GM12878 (cell line): ENCODE data around the gene ERAS. TPM values are rescaled to one million over a fixed set of nuclear protein-coding genes. Genes with fewer than 3 reads are reported as not detected.

ENCODE experiments used
- ATAC-seq: fragments of 200-7000 bp; cut with Tn5 transposase; 3 replicates; pipeline ENCODE4 v1.9.1; 2020; ENCODE audit warnings: mild to moderate bottlenecking, moderate library complexity
- BruUV-seq: library from RNA; stranded (reverse); fragments of 400-500 nt; replicated peaks from 2 replicates; lab custom pipeline; 2021; lab: Mats Ljungman, UMichigan
- CTCF ChIA-PET: fragments of 300-600 bp; sonication (Branson Sonifier 250); formaldehyde crosslinking; extraction: SDS; loops from one replicate; lab custom pipeline; 2021; ENCODE audit warnings: inconsistent platforms; lab: Yijun Ruan, JAX
- POLR2A ChIA-PET: fragments of 350-600 bp; formaldehyde crosslinking; extraction: SDS; loops from one replicate; lab custom pipeline; 2021; ENCODE audit warnings: inconsistent platforms; lab: Charles Lee
- RAD21 ChIA-PET: fragments of 300-600 bp; sonication (Branson Sonifier 250); formaldehyde crosslinking; loops from one replicate; lab custom pipeline; 2023; ENCODE audit warnings: antibody characterized with exemption; ENCODE audit not compliant: unreplicated experiment; lab: Charles Lee
- SMC1A ChIA-PET: fragments of 300-600 bp; sonication (Branson Sonifier 250); formaldehyde crosslinking; loops from one replicate; lab custom pipeline; 2023; ENCODE audit not compliant: unreplicated experiment, uncharacterized antibody; lab: Charles Lee
- DNase-seq: peaks from one replicate; pipeline ENCODE4 v3.0.0-alpha.2; 2011; ENCODE audit warnings: low read depth, low spot score
- FAIRE-seq: peaks from 3 replicates; lab custom pipeline; 2011; peaks lifted over from hg19 to GRCh38; lab: Jason Lieb, UNC
- H2AFZ ChIP-seq: 2 replicates; pipeline ENCODE4 v1.6.0; 2011; ENCODE audit warnings: low read depth, low read length, control low read depth; ENCODE audit not compliant: control insufficient read depth
- H3K27ac ChIP-seq: 2 replicates; pipeline ENCODE4 v1.5.1; 2011; ENCODE audit warnings: control low read depth; ENCODE audit not compliant: control insufficient read depth, insufficient read depth
- H3K27me3 ChIP-seq, 2 experiments: replicated peaks in 1 of 2; 2 replicates each; pipeline versions ENCODE4 v1.6.0 to v1.6.1; 2011; ENCODE audit warnings: low read length in 1 of 2; ENCODE audit not compliant: control insufficient read depth in 2 of 2, insufficient read depth in 2 of 2
- H3K36me3 ChIP-seq, 2 experiments: 2 replicates each; pipeline ENCODE4 v1.5.1; 2011; ENCODE audit warnings: low read length in 1 of 2; ENCODE audit not compliant: control insufficient read depth in 2 of 2, insufficient read depth in 2 of 2
- H3K4me1 ChIP-seq: 2 replicates; pipeline ENCODE4 v1.6.1; 2011; ENCODE audit warnings: mild to moderate bottlenecking, low read length, moderate library complexity, mixed read lengths; ENCODE audit not compliant: control insufficient read depth, insufficient read depth
- H3K4me2 ChIP-seq: 2 replicates; pipeline ENCODE4 v1.6.0; 2011; ENCODE audit warnings: control low read depth; ENCODE audit not compliant: control insufficient read depth, insufficient read depth
- H3K4me3 ChIP-seq: fragments of 200-600 bp; sonication (generic); 2 replicates; pipeline ENCODE4 v1.5.1; 2016
- H3K79me2 ChIP-seq: 2 replicates; pipeline ENCODE4 v1.6.0; 2011; ENCODE audit warnings: low read length; ENCODE audit not compliant: control insufficient read depth, insufficient read depth
- H3K9ac ChIP-seq: 2 replicates; pipeline ENCODE4 v1.8.0; 2011; ENCODE audit warnings: low read length, control low read depth, mixed read lengths; ENCODE audit not compliant: control insufficient read depth, insufficient read depth
- H3K9me3 ChIP-seq: replicated peaks from 3 replicates; pipeline ENCODE4 v1.5.1; 2011; ENCODE audit warnings: mild to moderate bottlenecking, low read length; ENCODE audit not compliant: control insufficient read depth, insufficient read depth
- H4K20me1 ChIP-seq: 2 replicates; pipeline ENCODE4 v1.6.0; 2011; ENCODE audit not compliant: control insufficient read depth, insufficient read depth
- HDAC2 ChIP-seq: fragments of 200-600 bp; sonication (generic); IDR thresholded peaks from 2 replicates; pipeline ENCODE4 v1.6.1; 2017
- IRF4 ChIP-seq: IDR thresholded peaks from 2 replicates; pipeline ENCODE4 v1.6.1; 2011; ENCODE audit warnings: low read depth, low read length
- JUND ChIP-seq: IDR thresholded peaks from 2 replicates; pipeline ENCODE4 v1.6.1; 2012; ENCODE audit warnings: low read depth, mild to moderate bottlenecking, low read length, improper control_type of control experiment, moderate library complexity
- KDM1A ChIP-seq: fragments of 200-600 bp; sonication (generic); IDR thresholded peaks from 2 replicates; pipeline ENCODE4 v1.6.1; 2016; ENCODE audit warnings: borderline replicate concordance
- KLF5 ChIP-seq: fragments of 450-650 bp; IDR thresholded peaks from 2 replicates; pipeline ENCODE4 v1.6.1; 2014; ENCODE audit warnings: mild to moderate bottlenecking; ENCODE audit not compliant: partially characterized antibody
- MEF2B ChIP-seq: fragments of 450-650 bp; IDR thresholded peaks from 2 replicates; pipeline ENCODE4 v1.6.1; 2018; ENCODE audit warnings: mild to moderate bottlenecking, moderate library complexity; ENCODE audit not compliant: partially characterized antibody, poor library complexity, severe bottlenecking
- NFYB ChIP-seq: IDR thresholded peaks from 2 replicates; pipeline ENCODE4 v1.6.1; 2011; ENCODE audit warnings: low read depth, mild to moderate bottlenecking, low read length, improper control_type of control experiment, moderate library complexity; ENCODE audit not compliant: insufficient read depth
- NKRF ChIP-seq: fragments of 450-650 bp; conservative IDR thresholded peaks from 2 replicates; pipeline ENCODE4 v1.6.1; 2017; ENCODE audit warnings: mild to moderate bottlenecking, moderate library complexity
- PML ChIP-seq: IDR thresholded peaks from 2 replicates; pipeline ENCODE4 v1.6.1; 2012; ENCODE audit warnings: low read length, inconsistent platforms
- RB1 ChIP-seq: fragments of 450-650 bp; formaldehyde crosslinking; IDR thresholded peaks from 2 replicates; pipeline ENCODE4 v1.6.1; 2017; ENCODE audit warnings: mild to moderate bottlenecking, borderline replicate concordance
- RCOR1 ChIP-seq: conservative IDR thresholded peaks from 2 replicates; pipeline ENCODE4 v1.6.1; 2012; ENCODE audit warnings: low read depth, low read length, improper control_type of control experiment
- SKIL ChIP-seq: fragments of 450-650 bp; IDR thresholded peaks from 2 replicates; pipeline ENCODE4 v1.6.1; 2017; ENCODE audit warnings: mild to moderate bottlenecking, low read depth, inconsistent platforms; ENCODE audit not compliant: poor library complexity, severe bottlenecking
- TBL1XR1 ChIP-seq: IDR thresholded peaks from 2 replicates; pipeline ENCODE4 v1.6.1; 2012; ENCODE audit warnings: low read depth, low read length, improper control_type of control experiment
- YBX1 ChIP-seq: fragments of 450-650 bp; IDR thresholded peaks from 2 replicates; pipeline ENCODE4 v1.6.1; 2016; ENCODE audit warnings: antibody characterized with exemption
- ZNF622 ChIP-seq: fragments of 450-650 bp; IDR thresholded peaks from 2 replicates; pipeline ENCODE4 v1.6.1; 2017; ENCODE audit warnings: mild to moderate bottlenecking, inconsistent platforms
- WGBS: methylation state at CpG from one replicate; pipeline ENCODE4 v1.1.6; 2016; ENCODE audit warnings: low lambda C conversion rate; ENCODE audit not compliant: insufficient replicate concordance, insufficient coverage; ENCODE audit errors: missing lambda C conversion rate; 5-methylcytosine and 5-hydroxymethylcytosine counted together
- in situ Hi-C: fragments of 300-500 bp; cut with MboI; formaldehyde crosslinking; loops from 9 replicates; pipeline ENCODE4 v1.14.3; 2018; ENCODE audit warnings: mixed read lengths
- intact Hi-C: fragments of 100-400 bp; cut with micrococcal nuclease; formaldehyde crosslinking; loops from one replicate; pipeline ENCODE4 v1.14.2; 2022; ENCODE audit not compliant: unreplicated experiment
- polyA plus RNA-seq, 11 experiments: library from polyadenylated mRNA; depleted of rRNA in 4 of 11; unstranded in 6 of 11; stranded (reverse) in 5 of 11; fragments of >200 nt; fragmentation: Nextera tagmentation in 4 of 11; fragmentation: Illumina TruSeq in 1 of 11; extraction: Ambion mirVana in 4 of 11; extraction: Trizol in 1 of 11; gene quantifications; 1 replicate in 1 of 11; 2 replicates in 10 of 11; pipeline versions ENCODE4 v1.2.1 to v1.2.3, GENCODE V29; 2011 to 2016; ENCODE audit warnings: inconsistent platforms in 2 of 11, missing spikeins in 2 of 11, low read depth in 1 of 11
- total RNA-seq, 4 experiments: library from RNA; depleted of rRNA in 3 of 4; stranded (reverse); fragments of >200 nt in 3 of 4; fragmentation: Illumina TruSeq in 1 of 4; extraction: Trizol in 1 of 4; gene quantifications; 2 replicates each; pipeline versions ENCODE4 v1.2.1 to v1.2.3, GENCODE V29; 2013 to 2021

ERAS gene
- total and polyA plus RNA-seq, 10 of the 15 experiments (the other 5 are each of a cell fraction or from before 2014, with no cell fraction given), result not detected

- POLR2A ChIA-PET, result no interaction called here
- intact Hi-C loops, result no loop called here
- Histone ChIP-seq H3K27me3 (no peaks in the 10 kb centered on the region), H3K36me3 (no peaks in the 10 kb centered on the region), H3K9me3 (no peaks in the 10 kb centered on the region), H3K27ac (no peak overlapping the region), H3K79me2 (no peaks in the 10 kb centered on the region), H3K4me2 (no peak overlapping the region), H3K4me1 (no peaks in the 10 kb centered on the region), H2AFZ (no peak overlapping the region), H4K20me1 (no peaks in the 10 kb centered on the region), H3K4me3 (no peak overlapping the region), H3K9ac (no peak overlapping the region)
- no peak for FAIRE-seq
- no peak for ATAC-seq
- no peak for DNase-seq
- SMC1A ChIA-PET, result no interaction called here
- in situ Hi-C loops, result loop anchor here (10.0 kb wide), 1 partner anchor 45 kb away; the partner anchor contains the start of gene ERAS
- no TSS peak for BruUV-seq
- CTCF ChIA-PET, result no interaction called here
- 57% methylated on average over 7 of the region's 7 CpGs for WGBS
- RAD21 ChIA-PET, result no interaction called here
- TF ChIP-seq IRF4 (no peak), RCOR1 (no peak), TBL1XR1 (no peak), MEF2B (no peak), NFYB (no peak), RB1 (no peak), KDM1A (no peak), JUND (no peak), YBX1 (no peak), NKRF (no peak), SKIL (no peak), PML (no peak), HDAC2 (no peak), KLF5 (no peak), ZNF622 (no peak)
Observed at GRCh38 chrX:48779399-48779798, 46.9 kb upstream of the ERAS start.
